ENCODE measurements around the gene CFDP1. TPM values are rescaled to one million over a fixed set of nuclear protein-coding genes. Genes with fewer than 3 reads are reported as not detected.
A peak's percentile ranks its signal among the peaks of the same experiment; 100 is the strongest.

CFDP1 gene
- total and polyA plus RNA-seq, 2 of the 13 experiments (the other 11 are each of a cell fraction or from before 2014, with no cell fraction given) = 78.6 to 153 TPM

DNA sequence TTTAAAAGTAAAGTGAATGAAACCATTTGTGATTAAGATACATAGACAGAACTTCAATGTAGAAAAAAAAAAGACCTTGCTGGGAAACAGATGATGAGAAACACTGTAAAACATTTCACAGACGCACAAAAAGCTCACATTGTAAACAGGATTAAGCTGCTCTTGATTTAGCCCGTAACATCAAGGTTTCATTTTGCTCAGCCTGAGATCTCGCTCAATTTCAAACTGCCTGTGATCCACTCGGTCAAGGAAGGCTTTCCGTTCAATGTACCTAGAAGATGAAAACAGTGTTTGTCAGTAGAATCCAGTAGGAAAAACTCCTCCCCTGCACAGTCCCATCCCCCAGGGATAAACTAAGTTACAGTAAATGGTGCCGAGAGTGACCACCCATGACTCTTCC is 139.5 kb downstream of the CFDP1 start (continued):
- TF ChIP-seq, protein P1, sequence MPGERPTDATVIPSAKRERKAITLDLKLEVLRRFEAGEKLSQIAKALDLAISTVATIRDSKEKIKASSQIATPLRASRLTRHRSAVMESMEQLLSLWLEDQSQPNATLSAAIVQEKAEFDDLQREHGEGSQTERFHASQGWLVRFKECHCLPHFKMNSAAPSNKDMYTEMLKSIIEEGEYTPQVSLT (CRISPR knock-in tag; IDR thresholded peaks at IDR 0.05; ENCODE audit: borderline replicate concordance, low read depth) = no peak

DNA sequence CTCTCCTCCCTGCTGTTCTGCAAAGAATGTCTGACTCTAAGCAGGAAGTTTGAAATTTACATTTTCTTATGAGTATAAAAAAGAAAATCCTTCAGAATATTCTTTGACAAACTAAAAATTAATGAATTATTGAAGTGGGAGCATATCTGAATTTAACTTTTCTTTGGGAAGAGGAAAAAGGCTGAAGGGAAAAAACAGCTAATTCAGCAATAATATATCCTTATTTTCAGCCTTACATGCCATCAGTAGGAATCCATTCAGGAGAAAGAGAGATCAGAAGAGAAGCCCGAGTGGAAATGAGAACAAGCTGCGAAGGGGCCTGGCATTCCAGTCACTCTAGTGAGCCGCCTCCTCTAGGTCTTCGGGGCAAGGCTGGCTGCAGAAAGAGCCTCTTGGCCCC is 140.1 kb downstream of the CFDP1 start:
- no peak overlapping the region for H2AFZ ChIP-seq (ENCODE audit: low read length)

DNA sequence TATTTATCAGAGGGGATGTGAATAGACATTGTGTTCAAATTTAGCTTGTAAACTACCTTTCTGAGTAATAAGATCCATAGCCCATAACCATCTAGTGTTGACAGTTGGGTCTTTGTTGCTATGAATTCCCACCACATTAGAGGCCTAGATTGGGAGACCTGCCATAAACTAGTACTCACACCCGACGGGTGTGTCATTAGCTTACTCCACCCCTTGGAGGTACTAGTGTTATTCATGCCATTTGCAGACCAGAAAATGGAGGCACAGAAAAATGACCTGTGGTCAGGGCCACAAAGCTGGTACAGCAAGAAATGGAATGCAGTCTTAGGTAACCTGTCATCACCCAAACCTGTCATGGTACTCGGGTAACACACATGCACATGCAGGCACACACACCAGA is 140.6 kb downstream of the CFDP1 start:
- no TSS peak for BruUV-seq (replicated peaks)
- DNase-seq (ENCODE audit: low spot score) = no peak
- Histone ChIP-seq H3K4me3 (replicated peaks in 1 of 3; ENCODE audit: insufficient read depth in 1 of 3, low read depth in 2 of 3, low read length in 3 of 3) (no peak overlapping the region), H3K27me3 (ENCODE audit: control insufficient read depth in 1 of 2, insufficient read depth in 2 of 2, low read length in 2 of 2) (no peaks in the 10 kb centered on the region), H2AFZ (ENCODE audit: low read length) (no peak overlapping the region), H3K9me3 (ENCODE audit: low read length) (no peaks in the 10 kb centered on the region), H3K79me2 (ENCODE audit: insufficient read depth, low read length) (no peaks in the 10 kb centered on the region), H3K9ac (ENCODE audit: insufficient read depth, low read depth, low read length) (no peak overlapping the region), H3K36me3 (replicated peaks in 1 of 2; ENCODE audit: control insufficient read depth in 1 of 2, insufficient read depth in 2 of 2, low read length in 2 of 2) (peaks cover 43 to 70% of the 10 kb centered on the region in 2 experiments), H4K20me1 (ENCODE audit: insufficient read depth, low read length) (no peaks in the 10 kb centered on the region), H3K4me2 (ENCODE audit: low read depth, low read length) (no peak overlapping the region), H3K4me1 (ENCODE audit: insufficient read depth, low read length) (peaks cover 11% of the 10 kb centered on the region), H3K27ac (ENCODE audit: extremely low read length, insufficient read depth, low read length) (no peak overlapping the region)
- ATAC-seq = no peak
- in situ Hi-C loops (cut with HindIII; ENCODE audit: extremely low pct_ligation_motif_present, low pct_unique_long_range_greater_than_20kb) (no loop called here), intact Hi-C loops (cut with micrococcal nuclease; ENCODE audit: unreplicated experiment) (no loop called here)
- no peak for FAIRE-seq
- WGBS (ENCODE audit: low lambda C conversion rate) = 95% methylated on average over 3 of the region's 3 CpGs
- TF ChIP-seq ONECUT2 (CRISPR knock-in tag; IDR thresholded peaks at IDR 0.05) = no peak
- TF ChIP-seq ZNF839 (CRISPR knock-in tag; IDR thresholded peaks at IDR 0.05; ENCODE audit: borderline replicate concordance) = no peak
- no peak for TF ChIP-seq AHR (CRISPR knock-in tag; IDR thresholded peaks at IDR 0.05)
- TF ChIP-seq ZNF121 (CRISPR knock-in tag; IDR thresholded peaks at IDR 0.05) = no peak
- TF ChIP-seq ZNF678 (CRISPR knock-in tag; IDR thresholded peaks at IDR 0.05) = no peak
- TF ChIP-seq KAT8 (CRISPR knock-in tag; IDR thresholded peaks at IDR 0.05) = no peak
- no peak for TF ChIP-seq ATM (IDR thresholded peaks at IDR 0.05; ENCODE audit: borderline replicate concordance)
- no peak for TF ChIP-seq GLI4 (CRISPR knock-in tag; IDR thresholded peaks at IDR 0.05; ENCODE audit: borderline replicate concordance)
- TF ChIP-seq HNF4A (CRISPR knock-in tag; IDR thresholded peaks at IDR 0.05) = no peak
- no peak for TF ChIP-seq SP4 (CRISPR knock-in tag; IDR thresholded peaks at IDR 0.05)
- no peak for TF ChIP-seq ZKSCAN5 (CRISPR knock-in tag; IDR thresholded peaks at IDR 0.05)
- no peak for TF ChIP-seq ZSCAN22 (CRISPR knock-in tag; IDR thresholded peaks at IDR 0.05)
- no peak for TF ChIP-seq MIER2 (CRISPR knock-in tag; IDR thresholded peaks at IDR 0.05)
- TF ChIP-seq SOX5 (CRISPR knock-in tag; IDR thresholded peaks at IDR 0.05; ENCODE audit: borderline replicate concordance) = no peak
- ChIA-PET POLR2A (interaction anchor here (4.4 kb wide), 1 partner anchor 13 kb away, joined by 21 read pairs; no protein-coding TSS in a partner anchor), CTCF (ENCODE audit: low intra/inter-chr PET ratio, low total read pairs) (no interaction called here)

More for the DNA sequence above, 140.1 kb downstream of the CFDP1 start:
- intact Hi-C loops (cut with micrococcal nuclease; ENCODE audit: unreplicated experiment) (no loop called here), in situ Hi-C loops (cut with HindIII; ENCODE audit: extremely low pct_ligation_motif_present, low pct_unique_long_range_greater_than_20kb) (no loop called here)
- FAIRE-seq (no peak), ATAC-seq (no peak), DNase-seq (ENCODE audit: low spot score) (no peak)
- ChIA-PET CTCF (ENCODE audit: low intra/inter-chr PET ratio, low total read pairs) (no interaction called here), POLR2A (interaction anchor here (4.4 kb wide), 1 partner anchor 12 kb away, joined by 21 read pairs; no protein-coding TSS in a partner anchor)
- Histone ChIP-seq H4K20me1 (ENCODE audit: insufficient read depth, low read length) (no peaks in the 10 kb centered on the region), H3K27ac (ENCODE audit: extremely low read length, insufficient read depth, low read length) (no peak overlapping the region), H3K9ac (ENCODE audit: insufficient read depth, low read depth, low read length) (no peak overlapping the region), H3K27me3 (ENCODE audit: control insufficient read depth in 1 of 2, insufficient read depth in 2 of 2, low read length in 2 of 2) (no peaks in the 10 kb centered on the region), H3K9me3 (ENCODE audit: low read length) (no peaks in the 10 kb centered on the region), H3K4me3 (replicated peaks in 1 of 3; ENCODE audit: insufficient read depth in 1 of 3, low read depth in 2 of 3, low read length in 3 of 3) (no peak overlapping the region), H3K4me2 (ENCODE audit: low read depth, low read length) (no peak overlapping the region), H3K79me2 (ENCODE audit: insufficient read depth, low read length) (no peaks in the 10 kb centered on the region), H3K36me3 (replicated peaks in 1 of 2; ENCODE audit: control insufficient read depth in 1 of 2, insufficient read depth in 2 of 2, low read length in 2 of 2) (peaks cover 42 to 73% of the 10 kb centered on the region in 2 experiments), H3K4me1 (ENCODE audit: insufficient read depth, low read length) (peaks cover 16% of the 10 kb centered on the region)
- 96% methylated on average over 4 of the region's 4 CpGs for WGBS (ENCODE audit: low lambda C conversion rate)
- BruUV-seq (replicated peaks) = no TSS peak
- TF ChIP-seq, protein P2, sequence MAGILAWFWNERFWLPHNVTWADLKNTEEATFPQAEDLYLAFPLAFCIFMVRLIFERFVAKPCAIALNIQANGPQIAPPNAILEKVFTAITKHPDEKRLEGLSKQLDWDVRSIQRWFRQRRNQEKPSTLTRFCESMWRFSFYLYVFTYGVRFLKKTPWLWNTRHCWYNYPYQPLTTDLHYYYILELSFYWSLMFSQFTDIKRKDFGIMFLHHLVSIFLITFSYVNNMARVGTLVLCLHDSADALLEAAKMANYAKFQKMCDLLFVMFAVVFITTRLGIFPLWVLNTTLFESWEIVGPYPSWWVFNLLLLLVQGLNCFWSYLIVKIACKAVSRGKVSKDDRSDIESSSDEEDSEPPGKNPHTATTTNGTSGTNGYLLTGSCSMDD (CRISPR knock-in tag; IDR thresholded peaks at IDR 0.05) = no peak
- peak; percentile 83 to 90 for TF ChIP-seq MAFK (conservative IDR thresholded peaks at IDR 0.05 in 1 of 2, IDR thresholded peaks at IDR 0.05 in 1 of 2; ENCODE audit: low read length in 2 of 2)
- TF ChIP-seq MAFF (IDR thresholded peaks at IDR 0.05; ENCODE audit: low read depth, low read length) = peak; percentile 80

All from HepG2 (cell line).